ENCODE measurements around the gene GADD45A.

Gene GADD45A

DNA sequence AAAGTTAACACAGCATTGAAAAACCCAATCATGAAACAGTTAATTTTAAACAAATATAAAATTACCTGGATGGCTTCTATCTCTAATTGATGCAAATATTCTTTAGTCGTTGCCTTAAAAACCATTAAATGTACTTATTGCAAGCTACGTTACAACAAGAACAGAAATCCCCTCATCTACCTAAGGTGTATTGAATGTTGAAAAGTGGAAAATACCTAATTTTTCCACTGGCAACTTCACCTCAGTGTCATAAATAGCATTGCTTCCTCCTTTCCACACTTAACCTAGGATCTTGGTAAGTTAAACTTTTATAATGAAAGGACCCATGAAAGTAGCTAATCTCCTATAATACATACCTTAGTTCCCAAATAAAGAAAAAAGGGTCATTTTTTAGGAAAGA is 5.4 kb downstream of the GADD45A start:
- ChIA-PET CTCF (interaction anchor here (0.6 to 2.8 kb wide), 3 partner anchors 10 to 154 kb away, joined by 3 to 12 read pairs (median 5); no protein-coding TSS in a partner anchor), POLR2A (no interaction called here)
- TF ChIP-seq TCF7L2 (IDR thresholded peaks at IDR 0.05; ENCODE audit: borderline replicate concordance, low read depth, low read length) (no peak), ZNF23 (tag by site-specific recombination; IDR thresholded peaks at IDR 0.05; ENCODE audit: borderline replicate concordance) (no peak), ELK4 (IDR thresholded peaks at IDR 0.05; ENCODE audit: borderline replicate concordance, low read depth, low read length) (no peak), ZNF175 (tag by site-specific recombination; IDR thresholded peaks at IDR 0.05) (no peak), ZNF768 (tag by site-specific recombination; IDR thresholded peaks at IDR 0.05) (no peak), ZEB2 (tag by site-specific recombination; IDR thresholded peaks at IDR 0.05) (no peak), ZNF184 (tag by site-specific recombination; IDR thresholded peaks at IDR 0.05) (no peak), ZNF549 (tag by site-specific recombination; IDR thresholded peaks at IDR 0.05) (no peak), SP7 (tag by site-specific recombination; IDR thresholded peaks at IDR 0.05) (no peak), CTCF (tag by site-specific recombination; IDR thresholded peaks at IDR 0.05) (no peak), ZSCAN16 (tag by site-specific recombination; IDR thresholded peaks at IDR 0.05) (no peak), ZNF221 (tag by site-specific recombination; IDR thresholded peaks at IDR 0.05; ENCODE audit: borderline replicate concordance) (no peak), ZNF341 (tag by site-specific recombination; IDR thresholded peaks at IDR 0.05; ENCODE audit: low read depth) (no peak), ZNF514 (tag by site-specific recombination; IDR thresholded peaks at IDR 0.05) (no peak), ZBTB7A (tag by site-specific recombination; IDR thresholded peaks at IDR 0.05; ENCODE audit: low read depth) (no peak), KLF16 (tag by site-specific recombination; IDR thresholded peaks at IDR 0.05) (no peak), SALL2 (tag by site-specific recombination; IDR thresholded peaks at IDR 0.05; ENCODE audit: borderline replicate concordance) (no peak), ZNF521 (tag by site-specific recombination; IDR thresholded peaks at IDR 0.05) (no peak)
- TF ChIP-seq, protein P1, sequence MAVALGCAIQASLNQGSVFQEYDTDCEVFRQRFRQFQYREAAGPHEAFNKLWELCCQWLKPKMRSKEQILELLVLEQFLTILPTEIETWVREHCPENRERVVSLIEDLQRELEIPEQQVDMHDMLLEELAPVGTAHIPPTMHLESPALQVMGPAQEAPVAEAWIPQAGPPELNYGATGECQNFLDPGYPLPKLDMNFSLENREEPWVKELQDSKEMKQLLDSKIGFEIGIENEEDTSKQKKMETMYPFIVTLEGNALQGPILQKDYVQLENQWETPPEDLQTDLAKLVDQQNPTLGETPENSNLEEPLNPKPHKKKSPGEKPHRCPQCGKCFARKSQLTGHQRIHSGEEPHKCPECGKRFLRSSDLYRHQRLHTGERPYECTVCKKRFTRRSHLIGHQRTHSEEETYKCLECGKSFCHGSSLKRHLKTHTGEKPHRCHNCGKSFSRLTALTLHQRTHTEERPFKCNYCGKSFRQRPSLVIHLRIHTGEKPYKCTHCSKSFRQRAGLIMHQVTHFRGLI (tag by site-specific recombination; IDR thresholded peaks at IDR 0.05), result no peak
- H3K9me3 ChIP-seq (ENCODE audit: control insufficient read depth, insufficient read depth, low read depth, low read length), result no peaks in the 10 kb centered on the region
- H3K36me3 ChIP-seq (ENCODE audit: control insufficient read depth in 2 of 2, insufficient read depth in 1 of 2, low read length in 2 of 2), result peaks cover 14 to 59% of the 10 kb centered on the region in 2 experiments; a peak in 2 of 3 replicates
- no peaks in the 10 kb centered on the region; the same call in 1 of the 2 replicates for H3K4me1 ChIP-seq (ENCODE audit: control insufficient read depth, insufficient read depth, low read length)
- H3K27ac ChIP-seq (ENCODE audit: extremely low read depth, low read depth, low read length), result no peak overlapping the region
- H3K4me3 ChIP-seq (ENCODE audit: low read depth, low read length), result no peak overlapping the region

GRCh38 chr1:67691712-67692111 is 6.7 kb downstream of the GADD45A start:
- Histone ChIP-seq H3K27ac (ENCODE audit: extremely low read depth, low read depth, low read length) (no peak overlapping the region), H3K4me1 (ENCODE audit: control insufficient read depth, insufficient read depth, low read length) (no peaks in the 10 kb centered on the region; the same call in 1 of the 2 replicates), H3K9me3 (ENCODE audit: control insufficient read depth, insufficient read depth, low read depth, low read length) (no peaks in the 10 kb centered on the region), H3K4me3 (ENCODE audit: low read depth, low read length) (no peak overlapping the region), H3K36me3 (ENCODE audit: control insufficient read depth in 2 of 2, insufficient read depth in 1 of 2, low read length in 2 of 2) (peaks cover 14 to 56% of the 10 kb centered on the region in 2 experiments; a peak in 2 of 3 replicates)
- ChIA-PET POLR2A (interaction anchor here (0.6 to 1.0 kb wide), 3 partner anchors 9 to 79 kb away, joined by 3 to 8 read pairs (median 3); no protein-coding TSS in a partner anchor), CTCF (interaction anchor here (0.9 to 2.0 kb wide), 4 partner anchors 9 to 159 kb away, joined by 3 to 12 read pairs (median 5); no protein-coding TSS in a partner anchor)
- TF ChIP-seq ZNF610 (tag by site-specific recombination; IDR thresholded peaks at IDR 0.05; ENCODE audit: borderline replicate concordance), result no peak
- TF ChIP-seq ZBTB1 (tag by site-specific recombination; IDR thresholded peaks at IDR 0.05), result no peak
- no peak for TF ChIP-seq ZNF561 (tag by site-specific recombination; IDR thresholded peaks at IDR 0.05; ENCODE audit: borderline replicate concordance)
- TF ChIP-seq KLF7 (tag by site-specific recombination; IDR thresholded peaks at IDR 0.05; ENCODE audit: borderline replicate concordance), result no peak
- no peak for TF ChIP-seq ZNF423 (tag by site-specific recombination; IDR thresholded peaks at IDR 0.05)
- TF ChIP-seq ZNF23 (tag by site-specific recombination; IDR thresholded peaks at IDR 0.05; ENCODE audit: borderline replicate concordance), result no peak
- peak; percentile 29; the same call in 1 of the 2 replicates for TF ChIP-seq ZBTB17 (tag by site-specific recombination; IDR thresholded peaks at IDR 0.05)
- TF ChIP-seq ZNF433 (tag by site-specific recombination; IDR thresholded peaks at IDR 0.05; ENCODE audit: low read depth), result no peak
- TF ChIP-seq TCF7L2 (IDR thresholded peaks at IDR 0.05; ENCODE audit: borderline replicate concordance, low read depth, low read length), result no peak
- TF ChIP-seq OSR2 (tag by site-specific recombination; IDR thresholded peaks at IDR 0.05), result no peak
- no peak for TF ChIP-seq SCRT1 (tag by site-specific recombination; IDR thresholded peaks at IDR 0.05; ENCODE audit: borderline replicate concordance)
- TF ChIP-seq ZNF768 (tag by site-specific recombination; IDR thresholded peaks at IDR 0.05), result no peak
- TF ChIP-seq, protein P2, sequence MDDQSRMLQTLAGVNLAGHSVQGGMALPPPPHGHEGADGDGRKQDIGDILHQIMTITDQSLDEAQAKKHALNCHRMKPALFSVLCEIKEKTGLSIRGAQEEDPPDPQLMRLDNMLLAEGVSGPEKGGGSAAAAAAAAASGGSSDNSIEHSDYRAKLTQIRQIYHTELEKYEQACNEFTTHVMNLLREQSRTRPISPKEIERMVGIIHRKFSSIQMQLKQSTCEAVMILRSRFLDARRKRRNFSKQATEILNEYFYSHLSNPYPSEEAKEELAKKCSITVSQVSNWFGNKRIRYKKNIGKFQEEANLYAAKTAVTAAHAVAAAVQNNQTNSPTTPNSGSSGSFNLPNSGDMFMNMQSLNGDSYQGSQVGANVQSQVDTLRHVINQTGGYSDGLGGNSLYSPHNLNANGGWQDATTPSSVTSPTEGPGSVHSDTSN (CRISPR knock-in tag; IDR thresholded peaks at IDR 0.05), result no peak
